ENCODE measurements around the gene CAMTA1.
"Not testable (repeated sequence)": the region's sequence is repeated elsewhere in the genome, so short reads cannot be mapped to it uniquely, and the experiment has no call there.

The CAMTA1 gene

DNA sequence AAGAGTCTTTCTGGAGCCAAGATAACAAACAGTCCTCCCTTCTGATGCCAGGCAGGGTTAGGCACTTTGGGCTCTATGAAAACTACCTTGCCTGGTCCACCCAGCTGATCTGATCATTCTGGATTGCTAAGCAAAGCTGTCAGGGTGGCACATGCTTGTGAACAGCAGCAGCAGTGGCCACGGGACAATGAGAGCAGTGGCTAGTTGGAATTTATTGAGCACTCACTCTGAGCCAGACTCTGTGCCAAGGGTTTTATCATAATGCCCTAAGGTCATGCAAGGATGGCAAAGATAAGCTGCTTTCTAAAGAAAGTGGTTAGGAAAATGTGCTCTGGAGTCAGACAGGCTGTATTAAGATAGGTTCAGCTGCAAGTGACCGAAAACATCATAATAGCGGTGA is 595.5 kb downstream of the CAMTA1 start:
- WGBS, 2 experiments = 89 to 96% methylated on average over 1 to 2 of the region's 3 CpGs

DNA sequence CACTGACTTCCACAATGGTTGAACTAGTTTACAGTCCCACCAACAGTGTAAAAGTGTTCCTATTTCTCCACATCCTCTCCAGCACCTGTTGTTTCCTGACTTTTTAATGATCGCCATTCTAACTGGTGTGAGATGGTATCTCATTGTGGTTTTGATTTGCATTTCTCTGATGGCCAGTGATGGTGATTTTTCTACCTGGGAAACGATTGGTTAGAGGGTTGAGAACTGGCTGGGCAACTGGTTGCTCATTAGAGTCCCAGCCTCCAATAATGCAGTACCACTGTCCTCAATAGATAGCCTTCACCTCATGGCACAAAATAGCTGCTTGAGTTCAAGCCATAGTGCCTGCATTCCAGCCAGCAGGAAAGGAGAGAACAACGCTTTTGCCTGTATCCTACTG is 596.5 kb downstream of the CAMTA1 start:
- H3K9me3 ChIP-seq (ENCODE audit: control insufficient read depth, low read length); H3K4me3 ChIP-seq (ENCODE audit: insufficient read depth, low read depth, low read length); H3K27ac ChIP-seq (ENCODE audit: insufficient read depth, low read depth, low read length, poor library complexity, severe bottlenecking); H3K36me3 ChIP-seq (ENCODE audit: control insufficient read depth, insufficient read depth, low read length); H3K27me3 ChIP-seq (ENCODE audit: control insufficient read depth, insufficient read depth, low read length, poor library complexity, severe bottlenecking): not testable (repeated sequence)
- H3K4me1 ChIP-seq (ENCODE audit: control insufficient read depth, insufficient read depth, low read length) = peaks cover 16% of the 10 kb centered on the region
- WGBS, 2 experiments = 57 to 67% methylated on average over 3 of the region's 3 CpGs

More for the DNA sequence above, 595.5 kb downstream of the CAMTA1 start:
- no peaks in the 10 kb centered on the region for H3K27me3 ChIP-seq (ENCODE audit: control insufficient read depth, insufficient read depth, low read length, poor library complexity, severe bottlenecking)
- no peaks in the 10 kb centered on the region for H3K9me3 ChIP-seq (ENCODE audit: control insufficient read depth, low read length)
- no peak overlapping the region for H3K4me3 ChIP-seq (ENCODE audit: insufficient read depth, low read depth, low read length)
- H3K36me3 ChIP-seq (ENCODE audit: control insufficient read depth, insufficient read depth, low read length) = no peaks in the 10 kb centered on the region
- peaks cover 16% of the 10 kb centered on the region for H3K4me1 ChIP-seq (ENCODE audit: control insufficient read depth, insufficient read depth, low read length)
- H3K27ac ChIP-seq (ENCODE audit: insufficient read depth, low read depth, low read length, poor library complexity, severe bottlenecking) = no peak overlapping the region

DNA sequence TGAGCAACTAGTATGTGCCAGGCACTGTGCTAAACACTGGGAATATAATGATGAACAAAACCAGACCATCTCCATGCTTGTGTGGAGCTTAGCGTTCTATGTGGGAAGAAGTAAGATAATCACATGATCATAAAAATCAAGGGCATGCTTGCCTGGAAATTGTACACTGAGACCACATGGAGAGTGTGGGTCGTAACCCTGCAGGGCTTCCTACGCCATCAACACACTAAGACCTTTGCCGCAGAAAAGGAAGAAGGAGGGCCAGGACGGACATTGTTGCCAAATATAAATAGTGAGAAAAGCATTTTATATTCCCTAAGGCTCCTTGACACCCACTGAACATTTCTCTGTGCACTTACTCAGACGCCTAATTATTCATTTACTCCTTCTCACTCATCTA is 597.7 kb downstream of the CAMTA1 start:
- Histone ChIP-seq H3K36me3 (ENCODE audit: control insufficient read depth, insufficient read depth, low read length) (no peaks in the 10 kb centered on the region), H3K4me1 (ENCODE audit: control insufficient read depth, insufficient read depth, low read length) (peaks cover 25% of the 10 kb centered on the region), H3K27me3 (ENCODE audit: control insufficient read depth, insufficient read depth, low read length, poor library complexity, severe bottlenecking) (no peaks in the 10 kb centered on the region), H3K4me3 (ENCODE audit: insufficient read depth, low read depth, low read length) (no peak overlapping the region), H3K27ac (ENCODE audit: insufficient read depth, low read depth, low read length, poor library complexity, severe bottlenecking) (no peak overlapping the region), H3K9me3 (ENCODE audit: control insufficient read depth, low read length) (no peaks in the 10 kb centered on the region)
- 92 to 94% methylated on average over 6 of the region's 6 CpGs for WGBS, 2 experiments

DNA sequence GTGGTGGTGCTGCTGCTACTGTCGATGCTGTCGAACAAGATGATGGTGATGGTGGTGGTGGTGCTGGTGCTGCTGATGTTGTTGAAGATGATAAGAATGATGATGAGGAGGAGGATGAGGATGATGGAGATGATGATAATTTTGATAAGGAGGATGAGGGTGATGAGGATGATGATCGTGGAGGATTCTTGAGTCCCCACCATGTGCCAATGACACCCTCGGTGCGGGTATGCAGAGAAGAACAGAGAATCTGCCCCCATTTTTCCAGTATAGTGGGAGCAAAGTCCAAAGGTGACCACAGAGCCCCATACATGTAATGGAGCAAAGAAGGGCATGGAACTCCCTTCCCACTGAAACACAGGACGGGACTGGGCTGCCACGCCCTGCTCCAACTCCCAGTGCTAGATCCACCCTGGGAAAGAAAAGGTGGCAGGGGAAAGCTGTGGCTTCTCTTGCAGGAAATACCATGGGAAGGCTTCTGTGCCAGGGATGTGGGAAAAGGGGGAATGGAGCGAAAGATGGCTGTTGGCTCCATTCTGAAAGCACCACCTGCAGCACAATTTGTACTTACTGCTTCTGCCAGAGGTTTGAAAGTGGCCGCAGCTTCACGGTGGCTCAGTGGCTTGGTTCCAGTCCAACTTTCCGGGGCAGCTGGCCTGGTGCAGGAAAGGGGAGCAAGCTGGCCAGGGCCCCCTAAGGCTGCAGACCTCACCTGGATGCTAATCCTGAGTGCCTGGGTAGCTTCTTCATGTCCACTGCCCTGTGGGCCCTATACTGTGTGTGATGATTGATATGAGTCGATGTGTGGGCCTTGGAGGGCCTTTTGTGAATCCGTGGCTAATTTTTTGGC is 598.6 kb downstream of the CAMTA1 start:
- Histone ChIP-seq H3K27ac (ENCODE audit: insufficient read depth, low read depth, low read length, poor library complexity, severe bottlenecking) (no peak overlapping the region), H3K27me3 (ENCODE audit: control insufficient read depth, insufficient read depth, low read length, poor library complexity, severe bottlenecking) (no peaks in the 10 kb centered on the region), H3K36me3 (ENCODE audit: control insufficient read depth, insufficient read depth, low read length) (no peaks in the 10 kb centered on the region), H3K4me1 (ENCODE audit: control insufficient read depth, insufficient read depth, low read length) (peaks cover 29% of the 10 kb centered on the region), H3K9me3 (ENCODE audit: control insufficient read depth, low read length) (no peaks in the 10 kb centered on the region), H3K4me3 (ENCODE audit: insufficient read depth, low read depth, low read length) (no peak overlapping the region)
- 95 to 97% methylated on average over 13 of the region's 13 CpGs for WGBS, 2 experiments

GRCh38 chr1:7384679-7385078 is 599.4 kb downstream of the CAMTA1 start:
- H3K27ac ChIP-seq (ENCODE audit: insufficient read depth, low read depth, low read length, poor library complexity, severe bottlenecking) = no peak overlapping the region
- H3K36me3 ChIP-seq (ENCODE audit: control insufficient read depth, insufficient read depth, low read length) = no peaks in the 10 kb centered on the region
- no peak overlapping the region for H3K4me3 ChIP-seq (ENCODE audit: insufficient read depth, low read depth, low read length)
- H3K4me1 ChIP-seq (ENCODE audit: control insufficient read depth, insufficient read depth, low read length) = peaks cover 29% of the 10 kb centered on the region
- 80 to 82% methylated on average over 7 of the region's 7 CpGs for WGBS, 2 experiments
- H3K9me3 ChIP-seq (ENCODE audit: control insufficient read depth, low read length) = no peaks in the 10 kb centered on the region
- H3K27me3 ChIP-seq (ENCODE audit: control insufficient read depth, insufficient read depth, low read length, poor library complexity, severe bottlenecking) = no peaks in the 10 kb centered on the region

- Histone ChIP-seq H3K36me3 (ENCODE audit: control insufficient read depth, insufficient read depth, low read length) (no peaks in the 10 kb centered on the region), H3K9me3 (ENCODE audit: control insufficient read depth, low read length) (no peaks in the 10 kb centered on the region), H3K4me3 (ENCODE audit: insufficient read depth, low read depth, low read length) (no peak overlapping the region), H3K27me3 (ENCODE audit: control insufficient read depth, insufficient read depth, low read length, poor library complexity, severe bottlenecking) (no peaks in the 10 kb centered on the region), H3K27ac (ENCODE audit: insufficient read depth, low read depth, low read length, poor library complexity, severe bottlenecking) (no peak overlapping the region), H3K4me1 (ENCODE audit: control insufficient read depth, insufficient read depth, low read length) (peaks cover 21% of the 10 kb centered on the region)
- 89 to 91% methylated on average over 19 of the region's 19 CpGs for WGBS, 2 experiments
These were observed 600.4 kb downstream of the CAMTA1 start for GRCh38 chr1:7385471-7386225.

- no peaks in the 10 kb centered on the region for H3K36me3 ChIP-seq (ENCODE audit: control insufficient read depth, insufficient read depth, low read length)
- WGBS, 2 experiments = 92 to 94% methylated on average over 20 of the region's 20 CpGs
- no peaks in the 10 kb centered on the region for H3K9me3 ChIP-seq (ENCODE audit: control insufficient read depth, low read length)
- H3K27ac ChIP-seq (ENCODE audit: insufficient read depth, low read depth, low read length, poor library complexity, severe bottlenecking) = no peak overlapping the region
- H3K27me3 ChIP-seq (ENCODE audit: control insufficient read depth, insufficient read depth, low read length, poor library complexity, severe bottlenecking) = no peaks in the 10 kb centered on the region
- H3K4me1 ChIP-seq (ENCODE audit: control insufficient read depth, insufficient read depth, low read length) = peaks cover 19% of the 10 kb centered on the region
- H3K4me3 ChIP-seq (ENCODE audit: insufficient read depth, low read depth, low read length) = no peak overlapping the region
These were observed 601.2 kb downstream of the CAMTA1 start for GRCh38 chr1:7386226-7387052.

DNA sequence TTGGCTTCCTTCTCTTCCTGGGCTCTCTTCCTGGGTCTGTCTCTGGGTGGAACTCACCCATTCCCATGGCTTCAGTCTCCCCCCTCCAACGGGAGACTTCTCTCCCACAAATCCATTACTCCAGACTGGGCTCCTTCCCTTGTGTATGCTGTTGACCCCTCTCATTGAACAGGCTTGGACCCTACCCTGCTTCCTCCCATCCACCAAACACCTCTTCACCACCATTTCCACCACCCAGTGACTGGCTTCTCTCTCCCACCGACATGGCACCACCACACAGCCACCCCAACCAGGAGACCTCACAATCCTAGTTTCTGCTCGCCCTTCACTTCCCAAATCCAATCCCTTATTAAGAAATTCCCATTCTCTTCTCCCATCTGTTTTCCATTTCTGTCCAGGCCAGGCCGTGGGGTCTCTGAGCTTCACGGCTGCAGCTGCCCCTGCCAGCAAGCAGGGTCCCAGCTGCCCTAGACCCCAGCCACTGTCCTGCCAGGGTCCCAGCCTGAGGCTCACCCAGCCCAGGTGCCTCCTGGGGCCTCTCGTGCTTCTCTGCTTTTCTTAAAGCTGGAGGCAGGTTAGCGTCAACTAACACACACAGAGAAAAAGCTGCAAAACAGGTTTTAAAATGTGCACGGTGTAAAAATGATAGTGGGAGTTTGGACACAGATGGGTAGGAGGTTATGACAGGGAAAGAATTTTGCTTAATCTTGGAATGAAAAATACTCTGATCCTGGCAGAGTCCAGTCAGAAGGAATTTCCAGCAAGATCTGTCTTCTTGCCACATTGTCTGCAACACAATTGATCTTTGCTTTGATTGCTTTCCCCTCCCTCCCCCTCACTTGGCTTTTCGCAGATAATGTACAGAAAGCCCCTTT is 602.0 kb downstream of the CAMTA1 start:
- Histone ChIP-seq H3K36me3 (ENCODE audit: control insufficient read depth, insufficient read depth, low read length) (no peaks in the 10 kb centered on the region), H3K4me1 (ENCODE audit: control insufficient read depth, insufficient read depth, low read length) (peaks cover 19% of the 10 kb centered on the region), H3K27ac (ENCODE audit: insufficient read depth, low read depth, low read length, poor library complexity, severe bottlenecking) (no peak overlapping the region), H3K27me3 (ENCODE audit: control insufficient read depth, insufficient read depth, low read length, poor library complexity, severe bottlenecking) (no peaks in the 10 kb centered on the region), H3K4me3 (ENCODE audit: insufficient read depth, low read depth, low read length) (no peak overlapping the region), H3K9me3 (ENCODE audit: control insufficient read depth, low read length) (no peaks in the 10 kb centered on the region)
- WGBS, 2 experiments = 85 to 89% methylated on average over 9 of the region's 9 CpGs

GRCh38 chr1:7388141-7388487 is 602.9 kb downstream of the CAMTA1 start:
- no peak overlapping the region for H3K27ac ChIP-seq (ENCODE audit: insufficient read depth, low read depth, low read length, poor library complexity, severe bottlenecking)
- peaks cover 19% of the 10 kb centered on the region for H3K4me1 ChIP-seq (ENCODE audit: control insufficient read depth, insufficient read depth, low read length)
- no peaks in the 10 kb centered on the region for H3K27me3 ChIP-seq (ENCODE audit: control insufficient read depth, insufficient read depth, low read length, poor library complexity, severe bottlenecking)
- H3K36me3 ChIP-seq (ENCODE audit: control insufficient read depth, insufficient read depth, low read length) = no peaks in the 10 kb centered on the region
- no peak overlapping the region for H3K4me3 ChIP-seq (ENCODE audit: insufficient read depth, low read depth, low read length)
- no peaks in the 10 kb centered on the region for H3K9me3 ChIP-seq (ENCODE audit: control insufficient read depth, low read length)
- 89 to 91% methylated on average over 11 of the region's 11 CpGs for WGBS, 2 experiments
